ENCODE results near the gene MRPL52.
A peak's percentile ranks its signal among the peaks of the same experiment; 100 is the strongest.
"Not testable (repeated sequence)": the region's sequence is repeated elsewhere in the genome, so short reads cannot be mapped to it uniquely, and the experiment has no call there.

The MRPL52 gene

DNA sequence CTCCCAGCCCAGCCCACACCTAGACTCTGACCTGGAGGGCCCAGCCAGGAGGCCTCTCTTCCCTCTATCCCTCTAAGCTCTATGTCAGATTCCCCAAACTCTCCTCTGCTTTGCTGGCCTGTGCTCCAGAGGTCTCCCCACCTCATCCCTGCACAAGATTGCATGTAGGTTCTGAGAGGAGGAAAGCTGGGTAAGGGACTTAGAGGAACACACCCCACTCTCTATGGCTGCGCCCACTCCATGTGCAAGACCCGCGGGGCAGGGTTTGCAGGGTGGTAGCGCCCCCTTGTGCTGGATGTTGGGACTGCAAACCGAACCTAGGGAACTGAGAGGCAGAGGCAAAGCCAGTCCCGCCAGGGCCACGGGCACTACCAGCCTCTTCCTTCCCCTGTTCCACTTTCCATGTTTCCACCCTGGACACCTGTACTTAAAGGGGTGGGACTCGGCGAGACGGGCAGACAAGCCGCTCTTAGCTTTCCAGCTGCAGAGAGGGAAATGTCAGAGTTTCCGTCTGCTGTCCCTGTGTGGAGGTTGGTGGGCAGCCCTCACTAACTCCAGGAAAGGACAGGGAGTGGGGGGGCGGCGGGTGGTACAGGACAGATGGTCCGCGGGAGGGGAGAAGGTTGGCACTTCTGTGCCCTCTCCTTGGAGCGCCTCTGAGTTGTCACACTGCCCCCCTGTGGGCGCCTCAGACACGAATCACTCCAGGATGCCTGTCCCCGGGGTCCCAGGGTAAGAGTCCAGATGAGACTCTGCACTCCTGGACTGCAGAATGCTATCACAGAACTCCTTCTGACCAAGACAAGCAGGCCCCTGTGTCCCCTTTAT lies 23.5 kb downstream of the MRPL52 start:
- DNase-seq (ENCODE audit: low read depth, low spot score), result peak; percentile 65

DNA sequence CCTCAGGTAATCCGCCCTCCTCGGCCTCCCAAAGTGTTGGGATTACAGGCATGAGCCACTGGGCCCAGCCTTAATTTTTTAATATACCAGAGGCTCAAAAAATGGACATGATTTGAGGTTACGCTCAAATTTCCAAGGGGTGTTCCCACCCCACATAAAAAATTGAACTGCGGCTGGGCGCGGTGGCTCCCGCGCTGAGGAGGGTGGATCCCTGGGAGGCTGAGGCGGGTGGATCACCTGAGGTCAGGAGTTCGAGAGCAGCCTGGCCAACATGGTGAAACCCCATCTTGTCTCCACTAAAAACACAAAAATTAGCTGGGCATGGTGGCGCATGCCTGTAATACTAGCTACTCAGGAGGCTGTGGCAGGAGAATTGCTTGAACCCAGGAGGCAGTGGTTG lies 24.6 kb downstream of the MRPL52 start:
- not testable (repeated sequence) for DNase-seq (ENCODE audit: low read depth, low spot score)

DNA sequence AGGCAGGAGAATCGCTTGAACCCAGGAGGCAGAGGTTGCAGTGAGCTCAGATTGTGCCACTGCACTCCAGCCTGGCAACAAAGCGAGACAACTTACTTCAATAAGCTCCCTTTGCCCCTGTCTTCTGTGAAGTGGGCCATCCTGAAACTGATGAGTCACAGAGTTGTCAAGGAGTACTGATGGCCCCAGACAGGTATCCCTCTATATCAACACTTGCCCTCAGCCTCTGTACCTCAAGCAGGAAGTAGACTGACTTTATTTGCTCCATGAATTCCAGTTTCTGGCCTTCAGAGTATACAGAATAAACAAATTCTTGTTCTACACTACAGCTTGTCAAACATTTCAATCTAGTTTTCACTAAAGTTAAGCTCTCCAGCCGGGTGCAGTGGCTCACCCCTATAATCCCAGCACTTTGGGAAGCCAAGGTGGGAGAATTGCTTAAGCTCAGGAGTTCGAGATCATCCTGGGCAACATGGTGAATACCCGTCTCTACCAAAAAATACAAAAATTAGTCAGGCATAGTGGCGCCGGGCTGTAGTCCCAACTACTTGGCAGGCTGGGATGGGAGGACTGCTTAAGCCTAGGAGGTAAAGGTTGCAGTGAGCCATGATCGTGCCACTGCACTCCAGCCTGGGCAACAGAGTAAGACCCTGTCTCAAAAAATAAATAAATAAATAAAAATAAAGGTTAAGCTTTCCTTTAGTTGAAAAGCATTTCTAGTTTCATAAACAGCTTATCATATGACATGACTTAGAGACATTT lies 25.5 kb downstream of the MRPL52 start:
- DNase-seq (ENCODE audit: low read depth, low spot score), result no peak

DNA sequence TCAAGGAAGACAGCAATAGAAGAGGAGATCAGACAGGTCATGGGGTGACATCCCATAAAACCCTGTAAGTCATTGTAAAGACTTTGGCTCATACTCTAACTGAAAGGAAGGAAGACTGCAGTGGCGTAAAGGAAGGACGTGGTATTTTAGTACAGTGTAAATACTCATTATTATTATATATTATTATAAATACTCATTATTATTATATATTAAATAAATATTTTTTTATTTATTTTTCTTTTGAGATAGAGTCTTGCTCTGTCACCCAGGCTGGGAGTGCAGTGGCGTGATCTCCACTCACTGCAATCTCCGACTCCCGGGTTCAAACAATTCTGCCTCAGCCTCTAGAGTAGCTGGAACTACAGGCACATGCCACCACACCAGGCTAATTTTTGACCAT lies 26.7 kb downstream of the MRPL52 start:
- DNase-seq (ENCODE audit: low read depth, low spot score), result no peak

DNA sequence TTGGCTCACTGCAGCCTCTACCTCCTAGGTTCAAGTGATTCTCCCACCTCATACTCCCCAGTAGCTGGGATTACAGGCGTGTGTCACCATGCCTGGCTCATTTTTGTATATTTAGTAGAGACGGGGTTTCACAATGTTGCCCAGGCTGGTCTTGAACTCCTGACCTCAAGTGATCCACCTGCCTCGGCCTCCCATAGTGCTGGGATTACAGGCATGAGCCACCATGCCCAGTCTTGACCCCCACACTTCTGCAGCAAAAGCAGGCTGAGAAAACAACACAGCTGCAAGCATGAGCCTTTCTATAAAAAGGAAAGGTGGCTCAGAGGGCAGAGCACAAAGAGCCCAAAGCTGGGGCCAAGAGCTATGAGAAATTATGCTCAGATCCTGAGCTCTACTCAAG lies 30.7 kb downstream of the MRPL52 start:
- not testable (repeated sequence) for DNase-seq (ENCODE audit: low read depth, low spot score)

DNA sequence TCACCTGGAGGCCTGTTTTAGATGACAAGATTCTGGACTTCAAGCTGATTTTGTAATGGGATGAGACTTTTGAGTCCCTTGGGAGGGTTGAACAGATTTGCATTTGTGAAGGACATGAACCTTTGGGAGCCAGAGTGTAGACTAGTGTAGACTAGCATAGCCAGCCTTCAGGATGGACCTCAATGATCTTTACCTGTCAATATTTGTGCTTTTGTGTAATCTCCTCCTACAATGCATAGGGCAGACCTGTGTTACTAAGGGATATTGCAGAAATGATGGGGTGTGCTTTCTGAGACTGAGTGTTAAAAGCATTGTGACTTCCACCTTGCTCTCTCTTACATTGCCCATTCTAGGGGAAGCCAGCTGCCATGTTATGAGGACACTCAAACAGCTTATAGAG lies 32.0 kb downstream of the MRPL52 start:
- no peak for DNase-seq (ENCODE audit: low read depth, low spot score)

DNA sequence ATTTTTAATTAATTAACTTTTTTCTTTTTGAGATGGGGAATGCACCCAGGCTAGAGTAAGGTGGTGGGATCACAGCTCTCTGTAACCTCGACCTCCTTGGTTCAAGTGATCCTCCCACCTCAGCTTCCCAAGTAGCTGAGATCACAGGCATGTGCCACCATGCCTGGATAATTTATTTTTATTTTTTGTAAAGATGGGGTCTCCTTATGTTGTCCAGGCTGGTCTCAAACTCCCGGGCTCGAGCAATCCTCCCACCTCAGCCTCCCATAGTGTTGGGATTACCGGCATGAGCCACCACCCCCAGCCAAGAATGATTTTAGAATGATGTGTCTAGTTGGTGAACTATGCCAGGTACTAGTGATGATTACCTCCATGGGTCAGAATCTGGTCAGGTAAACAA lies 35.3 kb downstream of the MRPL52 start:
- DNase-seq (ENCODE audit: low read depth, low spot score), result no peak

DNA sequence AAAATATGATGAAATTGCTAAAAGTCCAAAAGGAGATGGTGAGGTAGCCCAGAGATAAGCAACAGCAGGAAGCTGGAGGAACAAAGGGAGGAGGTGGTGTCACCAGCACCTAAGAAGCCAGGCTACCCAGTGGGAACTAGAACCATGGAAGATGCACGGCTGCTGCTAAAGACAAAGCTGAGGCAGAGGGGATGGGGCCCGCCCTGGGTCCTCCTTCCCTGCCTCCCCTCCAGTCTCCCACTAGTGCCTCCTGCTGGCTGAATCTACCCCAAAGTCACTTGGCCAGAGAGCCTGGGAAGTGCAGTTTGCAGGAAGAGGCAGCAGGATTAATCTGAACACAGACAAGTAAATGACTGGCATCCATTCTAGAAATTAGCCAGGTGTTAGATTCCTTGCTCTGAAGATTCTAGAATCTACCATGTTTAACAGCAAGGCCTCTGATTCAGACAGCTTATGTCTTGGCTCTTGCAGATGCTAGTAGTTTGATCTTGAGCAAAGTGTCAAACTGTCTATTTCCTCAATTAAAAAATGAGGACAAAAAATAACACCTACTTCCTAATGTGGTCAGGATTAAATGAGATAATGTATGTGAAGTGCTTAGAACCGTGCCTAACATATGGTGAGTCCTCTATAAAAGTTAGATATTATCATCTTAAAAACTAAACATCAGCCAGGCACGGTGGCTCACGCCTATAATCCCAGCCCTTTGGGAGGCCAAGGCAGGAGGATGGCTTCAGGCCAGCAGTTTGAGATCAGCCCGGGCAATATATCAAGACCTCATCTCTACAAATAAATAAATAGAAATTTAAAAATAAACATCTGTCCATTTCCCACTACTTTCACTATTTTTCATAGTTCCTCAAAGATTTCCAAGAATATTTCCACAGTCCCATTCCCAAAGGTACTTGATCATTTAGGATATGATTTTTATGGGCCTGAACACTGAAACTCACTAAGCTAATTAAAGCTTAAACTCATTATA lies 36.0 kb downstream of the MRPL52 start:
- no peak for DNase-seq (ENCODE audit: low read depth, low spot score)

DNA sequence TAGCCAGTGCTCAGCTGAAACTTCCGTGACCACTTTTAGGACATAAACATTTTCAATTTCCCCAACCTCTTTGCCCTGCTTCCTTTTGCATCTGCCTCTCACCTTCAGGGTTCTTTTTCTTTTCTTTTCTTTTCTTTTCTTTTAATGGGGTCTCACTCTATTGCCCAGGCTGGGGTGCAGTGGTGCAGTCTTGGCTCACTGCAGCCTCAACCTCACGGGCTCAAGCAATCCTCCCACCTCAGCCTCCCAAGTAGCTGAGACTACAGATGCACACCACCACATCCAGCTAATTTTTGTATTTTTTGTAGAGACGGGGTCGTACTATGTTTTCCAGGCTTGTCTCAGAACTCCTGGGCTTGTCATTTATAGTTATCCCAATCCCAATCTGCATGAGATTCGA lies 37.2 kb downstream of the MRPL52 start:
- DNase-seq (ENCODE audit: low read depth, low spot score), result no peak

DNA sequence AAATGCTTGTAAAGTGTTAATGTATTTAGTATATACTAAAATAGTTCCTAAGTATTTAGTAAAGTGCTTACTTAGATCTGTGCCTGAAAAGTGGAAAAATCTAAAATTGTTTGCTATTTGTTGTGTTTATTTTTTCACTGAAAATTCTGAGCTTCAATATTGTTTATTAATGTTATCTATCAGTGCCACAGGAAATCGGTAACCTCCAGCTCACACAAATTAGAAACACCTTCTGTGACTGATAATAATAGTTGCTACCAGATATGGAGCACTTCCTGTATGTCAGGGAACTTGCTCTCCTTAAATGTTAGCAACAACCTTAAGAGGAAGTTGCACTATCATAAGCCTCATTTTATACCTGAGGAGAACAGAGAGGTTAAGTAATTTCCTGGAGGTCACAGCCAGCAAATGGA lies 41.1 kb downstream of the MRPL52 start:
- no peak for DNase-seq (ENCODE audit: low read depth, low spot score)

DNA sequence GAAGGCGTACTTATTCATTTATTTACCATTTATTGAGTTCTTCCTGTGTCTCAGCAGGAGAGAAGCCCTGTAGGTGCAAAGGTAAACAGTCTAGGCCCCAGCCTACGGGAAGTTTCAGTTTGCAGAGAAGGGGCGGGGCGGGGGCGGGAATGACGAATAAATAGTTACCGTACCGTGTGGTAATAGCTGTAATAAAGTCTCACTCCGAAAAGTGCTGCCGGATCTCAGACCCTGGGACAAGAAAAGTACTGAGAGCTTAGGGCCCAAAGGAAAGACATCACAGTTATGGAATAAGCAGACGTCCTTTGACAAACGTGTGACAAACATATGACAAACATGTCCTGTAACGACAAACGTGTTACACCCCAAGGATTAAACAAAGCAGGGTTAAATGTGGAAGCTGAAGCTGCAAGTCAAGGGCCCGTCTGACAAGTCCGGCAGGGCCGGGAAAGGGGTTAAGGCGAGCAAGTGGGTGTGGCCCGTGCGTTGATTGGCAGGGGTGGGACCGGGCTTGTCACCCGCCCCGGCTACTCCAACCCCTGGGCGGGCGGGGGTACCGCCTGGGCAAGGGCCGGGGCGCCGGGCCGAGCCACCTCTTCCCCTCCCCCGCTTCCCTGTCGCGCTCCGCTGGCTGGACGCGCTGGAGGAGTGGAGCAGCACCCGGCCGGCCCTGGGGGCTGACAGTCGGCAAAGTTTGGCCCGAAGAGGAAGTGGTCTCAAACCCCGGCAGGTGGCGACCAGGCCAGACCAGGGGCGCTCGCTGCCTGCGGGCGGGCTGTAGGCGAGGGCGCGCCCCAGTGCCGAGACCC lies 41.7 kb downstream of the MRPL52 start, which contains the start of gene LRP10:
TSS of gene LRP10 (plus strand) at position 517 of the 809 bp plus-strand sequence. CDS start 564 bp downstream, outside the sequence.
- DNase-seq (ENCODE audit: low read depth, low spot score), result peak; percentile 65

DNA sequence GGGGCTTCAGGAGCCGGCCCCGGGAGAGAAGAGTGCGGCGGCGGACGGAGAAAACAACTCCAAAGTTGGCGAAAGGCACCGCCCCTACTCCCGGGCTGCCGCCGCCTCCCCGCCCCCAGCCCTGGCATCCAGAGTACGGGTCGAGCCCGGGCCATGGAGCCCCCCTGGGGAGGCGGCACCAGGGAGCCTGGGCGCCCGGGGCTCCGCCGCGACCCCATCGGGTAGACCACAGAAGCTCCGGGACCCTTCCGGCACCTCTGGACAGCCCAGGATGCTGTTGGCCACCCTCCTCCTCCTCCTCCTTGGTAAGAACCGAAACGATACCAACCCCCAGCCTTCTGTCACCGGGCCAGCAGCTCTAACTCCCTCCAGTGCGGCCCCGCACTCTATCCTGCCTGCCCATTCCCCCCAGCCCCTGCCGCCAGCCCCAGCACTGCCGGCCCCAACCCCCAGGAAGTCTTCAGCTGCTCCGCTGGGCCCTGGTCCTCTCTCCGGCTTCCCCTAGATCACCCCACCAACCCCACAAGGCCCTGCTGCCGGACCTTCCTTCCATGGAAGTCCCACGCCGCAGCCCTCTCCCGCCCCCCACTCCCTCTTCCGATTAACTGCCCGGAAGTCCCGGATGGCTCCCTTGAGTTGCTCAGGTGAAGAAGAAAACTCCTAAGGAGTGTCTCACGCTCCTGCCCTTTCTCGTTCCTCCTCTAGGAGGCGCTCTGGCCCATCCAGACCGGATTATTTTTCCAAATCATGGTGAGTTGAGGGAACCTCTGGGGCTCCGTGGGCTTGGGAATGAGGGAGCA lies 42.5 kb downstream of the MRPL52 start:
- peak; percentile 73 for DNase-seq (ENCODE audit: low read depth, low spot score)

DNA sequence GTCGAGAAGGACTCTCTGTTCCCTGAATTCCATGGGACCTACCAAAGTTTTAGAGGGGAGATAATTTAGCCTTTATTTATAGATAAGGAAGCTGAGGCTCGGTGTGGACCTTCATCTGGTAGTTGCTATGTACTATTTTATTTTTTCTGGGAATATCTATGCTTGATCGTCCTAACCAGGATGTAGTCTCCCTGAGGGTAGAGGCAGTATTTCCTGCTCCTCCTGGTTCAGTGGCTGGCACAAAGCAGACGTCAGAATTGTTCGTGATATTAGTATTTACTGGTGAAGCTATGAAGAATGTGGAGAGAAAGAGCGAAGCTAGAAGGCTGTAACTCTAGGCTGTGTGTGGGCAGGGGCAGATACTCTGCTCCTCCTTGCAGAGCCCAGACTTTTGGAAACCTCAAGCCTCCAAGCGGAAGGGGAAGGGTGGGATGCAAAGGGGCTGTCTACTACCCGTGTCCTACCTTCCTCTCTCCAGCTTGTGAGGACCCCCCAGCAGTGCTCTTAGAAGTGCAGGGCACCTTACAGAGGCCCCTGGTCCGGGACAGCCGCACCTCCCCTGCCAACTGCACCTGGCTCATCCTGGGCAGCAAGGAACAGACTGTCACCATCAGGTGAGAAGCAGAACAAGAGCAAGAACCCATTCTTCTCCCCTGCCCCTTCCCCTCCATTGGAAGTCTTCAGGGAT lies 43.3 kb downstream of the MRPL52 start:
- no peak for DNase-seq (ENCODE audit: low read depth, low spot score)

DNA sequence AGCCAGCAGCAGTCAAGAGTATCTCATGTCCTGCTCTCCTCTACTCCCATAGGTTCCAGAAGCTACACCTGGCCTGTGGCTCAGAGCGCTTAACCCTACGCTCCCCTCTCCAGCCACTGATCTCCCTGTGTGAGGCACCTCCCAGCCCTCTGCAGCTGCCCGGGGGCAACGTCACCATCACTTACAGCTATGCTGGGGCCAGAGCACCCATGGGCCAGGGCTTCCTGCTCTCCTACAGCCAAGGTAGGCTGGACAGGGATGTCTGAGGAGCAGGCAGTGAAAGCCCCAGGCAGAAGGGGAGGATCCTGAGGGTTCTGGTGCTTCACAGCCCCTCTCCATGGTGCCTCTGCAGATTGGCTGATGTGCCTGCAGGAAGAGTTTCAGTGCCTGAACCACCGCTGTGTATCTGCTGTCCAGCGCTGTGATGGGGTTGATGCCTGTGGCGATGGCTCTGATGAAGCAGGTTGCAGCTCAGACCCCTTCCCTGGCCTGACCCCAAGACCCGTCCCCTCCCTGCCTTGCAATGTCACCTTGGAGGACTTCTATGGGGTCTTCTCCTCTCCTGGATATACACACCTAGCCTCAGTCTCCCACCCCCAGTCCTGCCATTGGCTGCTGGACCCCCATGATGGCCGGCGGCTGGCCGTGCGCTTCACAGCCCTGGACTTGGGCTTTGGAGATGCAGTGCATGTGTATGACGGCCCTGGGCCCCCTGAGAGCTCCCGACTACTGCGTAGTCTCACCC lies 45.5 kb downstream of the MRPL52 start:
- no peak for DNase-seq (ENCODE audit: low read depth, low spot score)

DNA sequence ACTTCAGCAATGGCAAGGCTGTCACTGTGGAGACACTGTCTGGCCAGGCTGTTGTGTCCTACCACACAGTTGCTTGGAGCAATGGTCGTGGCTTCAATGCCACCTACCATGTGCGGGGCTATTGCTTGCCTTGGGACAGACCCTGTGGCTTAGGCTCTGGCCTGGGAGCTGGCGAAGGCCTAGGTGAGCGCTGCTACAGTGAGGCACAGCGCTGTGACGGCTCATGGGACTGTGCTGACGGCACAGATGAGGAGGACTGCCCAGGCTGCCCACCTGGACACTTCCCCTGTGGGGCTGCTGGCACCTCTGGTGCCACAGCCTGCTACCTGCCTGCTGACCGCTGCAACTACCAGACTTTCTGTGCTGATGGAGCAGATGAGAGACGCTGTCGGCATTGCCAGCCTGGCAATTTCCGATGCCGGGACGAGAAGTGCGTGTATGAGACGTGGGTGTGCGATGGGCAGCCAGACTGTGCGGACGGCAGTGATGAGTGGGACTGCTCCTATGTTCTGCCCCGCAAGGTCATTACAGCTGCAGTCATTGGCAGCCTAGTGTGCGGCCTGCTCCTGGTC lies 46.1 kb downstream of the MRPL52 start:
- DNase-seq (ENCODE audit: low read depth, low spot score), result no peak

DNA sequence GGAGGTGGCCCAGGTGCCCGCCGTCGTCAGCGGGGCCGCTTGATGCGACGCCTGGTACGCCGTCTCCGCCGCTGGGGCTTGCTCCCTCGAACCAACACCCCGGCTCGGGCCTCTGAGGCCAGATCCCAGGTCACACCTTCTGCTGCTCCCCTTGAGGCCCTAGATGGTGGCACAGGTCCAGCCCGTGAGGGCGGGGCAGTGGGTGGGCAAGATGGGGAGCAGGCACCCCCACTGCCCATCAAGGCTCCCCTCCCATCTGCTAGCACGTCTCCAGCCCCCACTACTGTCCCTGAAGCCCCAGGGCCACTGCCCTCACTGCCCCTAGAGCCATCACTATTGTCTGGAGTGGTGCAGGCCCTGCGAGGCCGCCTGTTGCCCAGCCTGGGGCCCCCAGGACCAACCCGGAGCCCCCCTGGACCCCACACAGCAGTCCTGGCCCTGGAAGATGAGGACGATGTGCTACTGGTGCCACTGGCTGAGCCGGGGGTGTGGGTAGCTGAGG lies 47.4 kb downstream of the MRPL52 start:
- no peak for DNase-seq (ENCODE audit: low read depth, low spot score)

DNA sequence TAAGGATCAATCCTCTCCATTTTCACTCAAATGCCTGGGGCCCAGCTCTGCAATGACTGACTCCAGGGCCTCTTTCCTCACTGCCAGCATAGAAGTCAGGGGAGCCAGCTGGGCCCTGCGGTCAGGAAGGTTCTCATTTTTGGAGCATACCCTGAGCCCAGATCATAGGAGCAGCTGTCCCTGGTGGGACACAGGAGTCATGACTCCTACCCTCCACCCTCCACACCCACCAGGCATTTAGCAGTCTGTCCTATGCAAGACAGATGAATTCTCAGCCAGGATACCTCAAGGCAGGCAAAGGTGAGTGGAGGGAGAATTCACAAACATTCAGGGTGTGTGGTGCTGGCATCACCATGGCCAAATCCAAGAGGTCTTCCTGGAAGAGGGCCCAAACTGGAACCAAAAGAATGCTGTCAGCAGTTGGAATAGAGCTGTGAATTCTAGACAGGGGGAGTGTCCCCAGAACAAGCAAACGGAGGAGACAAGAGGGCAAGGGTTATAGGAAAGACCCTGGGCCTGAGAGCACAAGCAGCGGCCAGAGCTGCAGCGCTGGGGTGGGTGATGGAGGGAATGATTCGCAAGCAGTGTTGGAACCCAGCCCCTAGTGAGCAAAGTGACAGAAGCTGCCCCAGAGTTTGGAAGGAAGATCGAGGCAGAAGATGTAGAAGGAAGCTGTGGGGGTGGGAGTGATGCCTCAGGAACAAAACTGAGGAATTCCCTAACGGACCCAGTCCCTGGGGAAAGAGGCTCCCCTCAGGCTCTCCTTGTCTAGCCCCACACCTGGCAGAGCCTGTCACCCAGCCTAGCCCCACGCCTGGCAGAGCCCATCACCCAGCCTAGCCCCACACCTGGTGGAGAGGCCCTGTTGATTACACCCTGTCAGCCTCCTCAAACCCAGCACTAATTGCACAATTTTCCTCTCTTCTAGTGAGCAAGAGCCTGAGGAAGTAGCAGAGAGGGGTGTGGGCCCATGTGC lies 48.9 kb downstream of the MRPL52 start:
- DNase-seq (ENCODE audit: low read depth, low spot score), result no peak
